Metanephros (tissue), 1 donor: ENCODE results near the gene ANLN. TPM values are rescaled to one million over a fixed set of nuclear protein-coding genes. Genes with fewer than 3 reads are reported as not detected.

Experiments
- total RNA-seq: library from RNA; depleted of rRNA; stranded (reverse); fragments of >200 nt; gene quantifications from one replicate; pipeline ENCODE4 v1.2.3, GENCODE V29; 2014

ANLN gene
- total RNA-seq, result 16.1 TPM

GRCh38 chr7:36389371-36390198 is at the start of gene ANLN:
TSS of gene ANLN (plus strand) at chr7:36389862. CDS start at chr7:36390027, 165 bp downstream.

Other genes with a start within 250 kb of the ANLN start
- 11.7 TPM for gene EEPD1, start 236.6 kb upstream of the ANLN start, total RNA-seq